HCT116 (cell line): ENCODE measurements around the gene CRIP2. TPM values are rescaled to one million over a fixed set of nuclear protein-coding genes. Genes with fewer than 3 reads are reported as not detected.

Experiments
- ATAC-seq: fragments of 200-7000 bp; cut with Tn5 transposase; 2 replicates; pipeline ENCODE4 v1.9.1; 2020; ENCODE audit warnings: mild to moderate bottlenecking, moderate library complexity
- BruUV-seq: library from RNA; stranded (reverse); fragments of 400-500 nt; replicated peaks from 2 replicates; lab custom pipeline; 2021; lab: Mats Ljungman, UMichigan
- CTCF ChIA-PET: fragments of 300-600 bp; sonication (Branson Sonifier 250); formaldehyde crosslinking; loops from one replicate; lab custom pipeline; 2021; ENCODE audit warnings: antibody characterized with exemption; lab: Charles Lee
- POLR2A ChIA-PET: fragments of 300-600, 350-600 bp; sonication (Branson Sonifier 250); formaldehyde crosslinking; loops from one replicate; lab custom pipeline; 2021; ENCODE audit warnings: antibody characterized with exemption; lab: Charles Lee
- RAD21 ChIA-PET, 2 experiments: fragments of 300-600 bp; sonication (Branson Sonifier 250); formaldehyde crosslinking; loops; one replicate each; lab custom pipeline; 2023; ENCODE audit warnings: low total read pairs in 2 of 2; ENCODE audit not compliant: uncharacterized antibody in 2 of 2, unreplicated experiment in 2 of 2, low non-redundant PET in 1 of 2; lab: Charles Lee
- DNase-seq: peaks from one replicate; pipeline ENCODE4 v3.0.0-alpha.2; 2010; ENCODE audit warnings: low read depth, low spot score
- H2AFZ ChIP-seq: fragments of 200-600 bp; shearing (Covaris generic), sonication (generic); 2 replicates; pipeline ENCODE4 v1.6.1; 2017; ENCODE audit warnings: low read depth, mixed run types, mixed read lengths, antibody characterized with exemption, low read length; ENCODE audit not compliant: poor library complexity, severe bottlenecking
- H3K27ac ChIP-seq: 2 replicates; pipeline ENCODE4 v1.5.1; 2012; ENCODE audit warnings: low read depth, low read length
- H3K27me3 ChIP-seq: fragments of 200-600 bp; sonication (generic); 2 replicates; pipeline ENCODE4 v1.6.1; 2016; ENCODE audit warnings: mixed run types, low read length, mixed read lengths; ENCODE audit not compliant: insufficient read depth
- H3K36me3 ChIP-seq, 2 experiments: fragments of 200-500 bp in 1 of 2; fragments of 200-600 bp in 1 of 2; sonication (Bioruptor generic) in 1 of 2; sonication (generic) in 1 of 2; 2 replicates each; pipeline versions ENCODE4 v1.5.1 to v1.6.1; 2014 to 2016; ENCODE audit warnings: low read length in 2 of 2, inconsistent platforms in 1 of 2, mixed read lengths in 1 of 2, mixed run types in 1 of 2; ENCODE audit not compliant: insufficient read depth in 2 of 2, control insufficient read depth in 1 of 2
- H3K4me1 ChIP-seq, 2 experiments: fragments of 200-600 bp in 1 of 2; sonication (generic) in 1 of 2; 2 replicates each; pipeline versions ENCODE4 v1.5.1 to v1.6.1; 2012 to 2017; ENCODE audit warnings: low read length in 2 of 2, inconsistent platforms in 1 of 2, mild to moderate bottlenecking in 1 of 2, mixed read lengths in 1 of 2, mixed run types in 1 of 2, moderate library complexity in 1 of 2; ENCODE audit not compliant: insufficient read depth in 2 of 2, control insufficient read depth in 1 of 2
- H3K4me2 ChIP-seq: fragments of 200-600 bp; sonication (generic); 2 replicates; pipeline ENCODE4 v1.6.1; 2017; ENCODE audit warnings: mixed run types, low read length, mixed read lengths
- H3K4me3 ChIP-seq, 2 experiments: fragments of 200-600 bp in 1 of 2; sonication (generic) in 1 of 2; replicated peaks in 1 of 2; 2 replicates each; pipeline ENCODE4 v1.5.1; 2011 to 2016; ENCODE audit warnings: low read length in 2 of 2, control low read depth in 1 of 2, low read depth in 1 of 2, mild to moderate bottlenecking in 1 of 2, mixed read lengths in 1 of 2, mixed run types in 1 of 2
- H3K79me2 ChIP-seq: fragments of 200-600 bp; sonication (generic); 2 replicates; pipeline ENCODE4 v1.6.1; 2017; ENCODE audit warnings: mild to moderate bottlenecking, mixed run types, low read length, moderate library complexity, mixed read lengths; ENCODE audit not compliant: insufficient read depth
- H3K9ac ChIP-seq: fragments of 200-600 bp; sonication (generic); 2 replicates; pipeline ENCODE4 v1.6.1; 2016; ENCODE audit warnings: low read length, mixed read lengths
- H3K9me2 ChIP-seq: fragments of 200-600 bp; sonication (generic), shearing (Covaris generic); 2 replicates; pipeline ENCODE4 v1.6.1; 2017; ENCODE audit warnings: mixed run types, mild to moderate bottlenecking, moderate library complexity; ENCODE audit not compliant: insufficient read depth
- H3K9me3 ChIP-seq, 2 experiments: fragments of 200-500 bp in 1 of 2; fragments of 200-600 bp in 1 of 2; sonication (Bioruptor generic) in 1 of 2; sonication (generic) in 1 of 2; 2 replicates each; pipeline ENCODE4 v1.6.1; 2014 to 2017; ENCODE audit warnings: low read length in 2 of 2, mixed read lengths in 2 of 2, inconsistent platforms in 1 of 2, low read depth in 1 of 2, mild to moderate bottlenecking in 1 of 2, mixed run types in 1 of 2, moderate library complexity in 1 of 2; ENCODE audit not compliant: control insufficient read depth in 1 of 2, insufficient read depth in 1 of 2
- H4K20me1 ChIP-seq: fragments of 200-600 bp; sonication (generic), shearing (Covaris generic); 2 replicates; pipeline ENCODE4 v1.6.1; 2017; ENCODE audit warnings: mixed run types, mild to moderate bottlenecking, moderate library complexity; ENCODE audit not compliant: insufficient read depth
- CBX3 ChIP-seq: IDR thresholded peaks from 2 replicates; pipeline ENCODE4 v1.6.1; 2012; ENCODE audit warnings: low read depth
- CTCF ChIP-seq, 3 experiments: fragments of 200-600 bp in 1 of 3; sonication (generic) in 1 of 3; IDR thresholded peaks in 2 of 3; conservative IDR thresholded peaks in 1 of 3; 2 replicates each; pipeline ENCODE4 v1.5.1; 2012 to 2017; ENCODE audit warnings: low read depth in 2 of 3, low read length in 2 of 3, antibody characterized with exemption in 1 of 3, borderline replicate concordance in 1 of 3, control low read depth in 1 of 3, mild to moderate bottlenecking in 1 of 3, mixed read lengths in 1 of 3, mixed run types in 1 of 3, moderate library complexity in 1 of 3; ENCODE audit not compliant: insufficient read depth in 1 of 3
- ELF1 ChIP-seq: IDR thresholded peaks from 2 replicates; pipeline ENCODE4 v1.6.1; 2012; ENCODE audit warnings: low read depth, borderline replicate concordance
- EZH2 ChIP-seq: fragments of 200-600 bp; sonication (generic); IDR thresholded peaks from 2 replicates; pipeline ENCODE4 v1.6.1; 2017; ENCODE audit warnings: antibody characterized with exemption, mixed run types
- FOSL1 ChIP-seq: IDR thresholded peaks from 2 replicates; pipeline ENCODE4 v1.6.1; 2012; ENCODE audit warnings: low read depth
- JUND ChIP-seq: IDR thresholded peaks from 2 replicates; pipeline ENCODE4 v1.6.1; 2012
- RAD21 ChIP-seq: IDR thresholded peaks from 2 replicates; pipeline ENCODE4 v1.6.1; 2012; ENCODE audit warnings: low read depth, mild to moderate bottlenecking
- REST ChIP-seq: IDR thresholded peaks from 2 replicates; pipeline ENCODE4 v1.6.1; 2012; ENCODE audit warnings: low read depth
- SRF ChIP-seq: IDR thresholded peaks from 2 replicates; pipeline ENCODE4 v1.6.1; 2012; ENCODE audit warnings: low read depth
- TCF7L2 ChIP-seq: IDR thresholded peaks from 2 replicates; pipeline ENCODE4 v1.7.0; 2011; ENCODE audit warnings: borderline replicate concordance, inconsistent platforms; ENCODE audit not compliant: insufficient read depth, insufficient read length; ENCODE audit errors: extremely low read depth
- YY1 ChIP-seq: IDR thresholded peaks from 2 replicates; pipeline ENCODE4 v1.6.1; 2011; ENCODE audit warnings: low read length, low read depth, moderate library complexity, mild to moderate bottlenecking; ENCODE audit not compliant: insufficient replicate concordance; ENCODE audit errors: extremely low read depth
- ZBTB33 ChIP-seq: IDR thresholded peaks from 2 replicates; pipeline ENCODE4 v1.6.1; 2011; ENCODE audit warnings: mild to moderate bottlenecking, low read length, moderate library complexity; ENCODE audit not compliant: insufficient replicate concordance; ENCODE audit errors: extremely low read depth
- intact Hi-C: fragments of 100-400 bp; cut with micrococcal nuclease; formaldehyde crosslinking; loops from 2 replicates; pipeline ENCODE4 v1.10.0; 2022
- total RNA-seq: library from RNA; stranded (reverse); gene quantifications from one replicate; pipeline ENCODE4 v1.2.1, GENCODE V29; 2021; ENCODE audit not compliant: unreplicated experiment

CRIP2 gene
- total RNA-seq, 1 experiment from 2014 or later, result 31.1 TPM

- Histone ChIP-seq H2AFZ (no peak overlapping the region), H3K4me1 (peaks cover 9 to 14% of the 10 kb centered on the region in 2 experiments), H3K4me3 (no peak overlapping the region), H3K4me2 (no peak overlapping the region), H3K9ac (no peak overlapping the region), H3K9me2 (no peaks in the 10 kb centered on the region), H3K9me3 (no peaks in the 10 kb centered on the region), H3K79me2 (no peaks in the 10 kb centered on the region), H4K20me1 (no peaks in the 10 kb centered on the region), H3K27me3 (no peaks in the 10 kb centered on the region), H3K27ac (no peak overlapping the region), H3K36me3 (peaks cover 7 to 22% of the 10 kb centered on the region in 2 experiments; a peak in 3 of 4 replicates)
- intact Hi-C loops, result no loop called here
- ATAC-seq (no peak), DNase-seq (no peak)
- BruUV-seq, result no TSS peak
- POLR2A ChIA-PET, result no interaction called here
- RAD21 ChIA-PET, result no interaction called here
- no peak for TF ChIP-seq RAD21
- CTCF ChIA-PET, result no interaction called here
These were observed 14.0 kb upstream of the CRIP2 start for GRCh38 chr14:105460616-105461015.

- no peak for DNase-seq
- no peak for ATAC-seq
- intact Hi-C loops, result no loop called here
- H3K9me3 ChIP-seq, result no peaks in the 10 kb centered on the region
- TF ChIP-seq ZBTB33 (no peak), EZH2 (no peak), CTCF (IDR thresholded peaks at IDR 0.05 in 2 of 3, conservative IDR thresholded peaks at IDR 0.05 in 1 of 3; ENCODE audit: borderline replicate concordance in 1 of 3, insufficient read depth in 1 of 3, low read depth in 2 of 3, low read length in 2 of 3) (no peak), JUND (no peak), FOSL1 (no peak), TCF7L2 (no peak), ELF1 (no peak), CBX3 (no peak), SRF (no peak), YY1 (no peak), RAD21 (no peak), REST (no peak)
- TF ChIP-seq, all 23 proteins: peak for 0
- CTCF ChIA-PET, result no interaction called here
- no peak overlapping the region for H3K4me3 ChIP-seq
- H3K9ac ChIP-seq, result no peak overlapping the region
- no peaks in the 10 kb centered on the region for H4K20me1 ChIP-seq
- peaks cover 13 to 20% of the 10 kb centered on the region in 2 experiments for H3K4me1 ChIP-seq
- H3K4me2 ChIP-seq, result no peak overlapping the region
- no peaks in the 10 kb centered on the region for H3K9me2 ChIP-seq
- H3K36me3 ChIP-seq, result peaks cover 12 to 19% of the 10 kb centered on the region in 2 experiments; a peak in 3 of 4 replicates
- no TSS peak for BruUV-seq
- no peak overlapping the region for H2AFZ ChIP-seq
- POLR2A ChIA-PET, result no interaction called here
- no peaks in the 10 kb centered on the region for H3K27me3 ChIP-seq
- RAD21 ChIA-PET, result no interaction called here
- H3K79me2 ChIP-seq, result no peaks in the 10 kb centered on the region
- no peak overlapping the region for H3K27ac ChIP-seq
These were observed 12.7 kb upstream of the CRIP2 start for GRCh38 chr14:105461903-105462302.
